ENCODE data around the gene MAGI1.

DNA sequence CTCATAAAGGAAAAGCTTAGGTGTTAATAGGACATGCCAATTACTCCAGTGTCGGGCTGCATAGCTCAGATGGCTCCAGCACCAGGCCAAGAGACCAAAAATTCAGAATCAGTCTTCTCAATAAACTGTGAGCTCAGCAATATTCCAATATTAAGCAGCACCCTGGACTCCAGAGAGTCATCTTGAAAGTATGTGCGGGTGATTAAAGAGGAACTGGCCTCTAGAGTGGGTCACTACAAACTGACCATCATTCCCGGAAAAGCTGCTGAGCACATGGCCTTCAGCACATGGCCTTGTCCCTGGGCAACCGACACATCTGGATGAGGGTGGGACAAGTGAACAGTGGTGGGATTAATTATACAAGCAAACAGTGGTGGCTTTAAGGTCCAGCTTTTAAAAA, 59.0 kb downstream of the MAGI1 start:
- TF ChIP-seq, protein P1, sequence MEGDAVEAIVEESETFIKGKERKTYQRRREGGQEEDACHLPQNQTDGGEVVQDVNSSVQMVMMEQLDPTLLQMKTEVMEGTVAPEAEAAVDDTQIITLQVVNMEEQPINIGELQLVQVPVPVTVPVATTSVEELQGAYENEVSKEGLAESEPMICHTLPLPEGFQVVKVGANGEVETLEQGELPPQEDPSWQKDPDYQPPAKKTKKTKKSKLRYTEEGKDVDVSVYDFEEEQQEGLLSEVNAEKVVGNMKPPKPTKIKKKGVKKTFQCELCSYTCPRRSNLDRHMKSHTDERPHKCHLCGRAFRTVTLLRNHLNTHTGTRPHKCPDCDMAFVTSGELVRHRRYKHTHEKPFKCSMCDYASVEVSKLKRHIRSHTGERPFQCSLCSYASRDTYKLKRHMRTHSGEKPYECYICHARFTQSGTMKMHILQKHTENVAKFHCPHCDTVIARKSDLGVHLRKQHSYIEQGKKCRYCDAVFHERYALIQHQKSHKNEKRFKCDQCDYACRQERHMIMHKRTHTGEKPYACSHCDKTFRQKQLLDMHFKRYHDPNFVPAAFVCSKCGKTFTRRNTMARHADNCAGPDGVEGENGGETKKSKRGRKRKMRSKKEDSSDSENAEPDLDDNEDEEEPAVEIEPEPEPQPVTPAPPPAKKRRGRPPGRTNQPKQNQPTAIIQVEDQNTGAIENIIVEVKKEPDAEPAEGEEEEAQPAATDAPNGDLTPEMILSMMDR (IDR thresholded peaks at IDR 0.05): no peak
- TF ChIP-seq POLR2AphosphoS5 (IDR thresholded peaks at IDR 0.05): no peak

All from breast epithelium (tissue), 3 donors.